Activated CD8-positive, alpha-beta memory T cell treated with anti-CD3 and anti-CD28 coated beads for 48 hours (primary cell): Measurements from ENCODE around the gene DNAI2.
"Not testable (repeated sequence)": the region's sequence is repeated elsewhere in the genome, so short reads cannot be mapped to it uniquely, and the experiment has no call there.

ENCODE experiments used
- DNase-seq, 3 experiments: peaks; one replicate each; pipeline ENCODE4 v3.0.0-alpha.2; 2020; ENCODE audit warnings: low read depth in 2 of 3, low spot score in 2 of 3

DNAI2 gene

DNA sequence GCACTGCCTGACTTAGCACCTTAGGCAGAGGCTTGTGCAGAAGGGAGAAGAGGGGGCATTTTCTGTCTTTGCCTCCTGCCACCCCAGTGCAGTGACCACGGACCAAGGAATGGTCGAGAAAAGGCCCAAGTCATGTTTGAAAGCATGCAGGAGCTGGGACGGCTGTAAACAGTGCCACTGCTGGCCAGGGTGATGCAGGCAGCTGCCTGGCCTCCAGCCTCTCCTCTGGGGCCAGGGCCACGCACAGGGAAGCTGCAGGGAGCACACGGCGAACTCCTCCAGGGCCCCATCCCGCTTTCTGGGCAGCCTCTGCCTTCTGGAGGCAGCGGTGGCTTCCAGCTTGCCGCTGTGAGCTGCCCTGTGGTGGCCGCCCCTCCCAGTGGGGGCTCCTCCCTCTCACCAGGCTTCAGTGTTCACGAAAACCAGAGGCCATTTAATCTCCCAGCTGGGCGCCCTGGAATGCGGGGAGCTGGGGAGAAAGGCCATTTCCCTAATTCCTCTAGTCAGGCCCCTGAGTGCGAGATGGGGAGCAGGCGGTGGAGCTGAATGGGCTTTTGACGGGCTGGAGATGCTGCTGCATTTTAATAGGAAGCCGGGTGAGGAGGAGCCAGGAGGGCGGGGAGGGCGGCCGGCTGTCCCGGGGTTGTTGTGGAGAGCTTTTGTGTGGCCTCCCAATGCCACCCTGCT is 28.7 kb upstream of the DNAI2 start:
- no peak for DNase-seq

DNA sequence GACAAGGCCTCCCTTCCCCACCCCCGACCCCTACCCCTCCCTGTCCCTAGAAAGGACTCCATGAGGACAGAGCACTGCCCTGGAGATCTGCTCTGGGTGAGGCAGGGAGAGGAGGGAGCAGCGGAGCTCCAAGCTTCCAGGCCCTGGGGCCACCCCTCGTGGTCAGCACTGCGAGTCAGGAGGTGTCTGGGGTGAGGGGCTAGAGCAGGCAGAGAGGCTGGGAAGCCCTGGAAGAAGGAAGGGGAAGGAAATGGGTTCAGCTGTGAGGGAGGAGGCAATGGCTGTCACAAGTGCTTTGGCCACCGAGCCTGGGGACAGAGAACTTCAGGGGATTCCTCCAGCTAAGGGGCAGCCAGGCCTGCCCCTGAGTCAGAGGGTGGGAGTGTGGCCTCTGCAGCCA is 28.2 kb upstream of the DNAI2 start:
- DNase-seq, result no peak

DNA sequence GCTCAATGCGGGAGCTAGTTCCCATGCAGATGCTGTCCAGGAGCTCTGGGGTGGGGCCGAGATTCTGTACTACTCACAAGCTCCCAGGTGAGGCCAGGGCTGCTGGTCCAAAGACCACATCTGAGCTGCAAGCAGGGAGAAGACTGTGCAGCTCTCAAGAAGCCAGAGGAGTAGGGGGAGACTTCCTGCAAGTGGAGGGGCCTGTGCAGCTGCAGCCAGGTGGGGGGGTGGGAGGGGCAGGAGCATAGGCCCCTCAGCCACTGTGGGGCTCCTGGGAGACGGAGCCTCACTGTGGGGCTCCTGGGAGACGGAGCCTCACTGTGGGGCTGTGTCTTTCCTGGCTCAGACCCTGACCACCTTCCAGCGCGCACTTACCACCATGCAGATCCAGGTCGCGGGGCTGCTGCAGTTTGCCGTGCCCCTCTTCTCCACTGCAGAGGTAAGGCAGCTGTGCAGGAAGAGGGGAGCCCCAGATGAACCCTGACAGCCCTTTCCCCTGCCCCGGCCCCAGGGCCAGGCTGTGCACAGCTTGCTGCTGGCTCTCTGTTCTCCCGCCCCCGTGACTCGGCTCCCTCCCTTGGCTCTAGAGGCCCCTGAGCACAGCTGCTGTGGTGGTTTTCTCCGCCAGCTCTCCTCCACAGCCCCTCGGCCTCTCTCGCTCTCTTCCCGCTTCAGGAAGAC is 24.3 kb upstream of the DNAI2 start:
- no peak for DNase-seq

DNA sequence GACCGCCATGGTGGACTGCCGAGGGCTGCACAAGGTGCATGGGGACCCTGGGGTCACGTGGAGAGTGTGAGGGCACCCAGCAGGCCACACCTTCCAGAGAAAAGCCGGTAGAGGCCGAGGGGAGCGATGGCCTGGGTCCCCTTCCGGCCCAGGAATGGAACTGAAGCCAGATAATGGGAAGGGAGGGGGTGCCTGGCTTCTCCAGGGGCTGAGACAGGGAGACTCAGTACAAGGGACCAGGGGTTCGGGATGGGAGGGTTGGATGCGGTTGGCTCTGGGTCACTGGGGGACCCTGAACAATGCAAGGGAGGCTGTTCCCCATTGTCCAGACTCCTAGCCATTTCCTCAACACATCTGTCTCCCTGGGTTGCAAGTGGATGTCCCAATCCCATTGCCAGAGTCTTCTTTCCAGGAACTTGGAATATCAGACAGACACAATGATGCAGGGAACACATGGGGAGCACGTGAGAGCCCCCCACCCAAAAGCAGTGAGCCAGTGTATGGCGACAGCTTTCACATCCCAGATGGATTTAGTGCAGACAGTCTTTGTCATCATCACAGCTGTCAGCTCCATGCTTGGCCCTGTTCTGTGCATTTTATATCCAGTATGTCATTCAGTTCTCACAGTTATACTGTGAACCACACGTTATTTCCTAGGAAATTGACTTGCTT is 23.6 kb upstream of the DNAI2 start:
- no peak for DNase-seq

GRCh38 chr17:74251051-74251450 is 23.0 kb upstream of the DNAI2 start:
- no peak for DNase-seq

DNA sequence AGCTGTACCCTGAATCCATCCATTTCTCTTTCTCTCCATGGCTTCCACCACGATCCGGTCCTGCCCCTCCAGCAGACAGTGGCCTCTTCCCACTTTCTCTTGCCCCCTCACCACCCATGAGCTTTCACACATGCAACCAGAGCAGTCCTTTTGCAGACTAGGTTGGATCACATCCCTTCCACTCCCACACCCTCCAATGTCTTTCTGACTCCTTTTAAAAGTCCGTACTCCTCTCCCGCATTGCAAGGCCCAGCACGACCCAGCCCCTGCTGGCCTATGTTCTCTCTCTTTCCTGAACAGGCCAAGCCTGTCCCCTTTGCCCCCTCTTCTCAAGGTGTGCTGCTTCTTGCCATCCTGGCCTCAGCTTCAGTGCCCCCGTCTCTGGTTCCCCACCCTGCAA is 22.5 kb upstream of the DNAI2 start:
- no peak for DNase-seq

DNA sequence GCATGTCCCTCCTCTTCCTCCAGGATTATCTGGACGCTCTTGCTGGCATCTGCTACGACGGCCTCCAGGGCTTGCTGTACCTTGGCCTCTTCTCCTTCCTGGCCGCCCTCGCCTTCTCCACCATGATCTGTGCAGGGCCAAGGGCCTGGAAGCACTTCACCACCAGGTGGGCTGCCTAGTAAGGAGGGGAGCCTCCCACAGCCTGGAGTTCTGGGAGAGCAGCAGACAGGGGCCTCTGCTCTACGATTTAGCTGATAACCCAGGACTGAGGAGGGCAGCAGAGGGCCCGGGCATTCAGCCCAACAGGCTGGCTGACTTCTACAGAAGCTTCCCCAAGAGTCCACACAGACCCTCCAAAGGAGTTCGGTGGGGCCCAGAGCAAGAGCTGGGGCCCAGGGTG is 21.8 kb upstream of the DNAI2 start:
- DNase-seq, result no peak

GRCh38 chr17:74253036-74253435 is 21.0 kb upstream of the DNAI2 start:
- DNase-seq, result no peak

- DNase-seq, result no peak
Measured at GRCh38 chr17:74257311-74257710, 16.7 kb upstream of the DNAI2 start.

DNA sequence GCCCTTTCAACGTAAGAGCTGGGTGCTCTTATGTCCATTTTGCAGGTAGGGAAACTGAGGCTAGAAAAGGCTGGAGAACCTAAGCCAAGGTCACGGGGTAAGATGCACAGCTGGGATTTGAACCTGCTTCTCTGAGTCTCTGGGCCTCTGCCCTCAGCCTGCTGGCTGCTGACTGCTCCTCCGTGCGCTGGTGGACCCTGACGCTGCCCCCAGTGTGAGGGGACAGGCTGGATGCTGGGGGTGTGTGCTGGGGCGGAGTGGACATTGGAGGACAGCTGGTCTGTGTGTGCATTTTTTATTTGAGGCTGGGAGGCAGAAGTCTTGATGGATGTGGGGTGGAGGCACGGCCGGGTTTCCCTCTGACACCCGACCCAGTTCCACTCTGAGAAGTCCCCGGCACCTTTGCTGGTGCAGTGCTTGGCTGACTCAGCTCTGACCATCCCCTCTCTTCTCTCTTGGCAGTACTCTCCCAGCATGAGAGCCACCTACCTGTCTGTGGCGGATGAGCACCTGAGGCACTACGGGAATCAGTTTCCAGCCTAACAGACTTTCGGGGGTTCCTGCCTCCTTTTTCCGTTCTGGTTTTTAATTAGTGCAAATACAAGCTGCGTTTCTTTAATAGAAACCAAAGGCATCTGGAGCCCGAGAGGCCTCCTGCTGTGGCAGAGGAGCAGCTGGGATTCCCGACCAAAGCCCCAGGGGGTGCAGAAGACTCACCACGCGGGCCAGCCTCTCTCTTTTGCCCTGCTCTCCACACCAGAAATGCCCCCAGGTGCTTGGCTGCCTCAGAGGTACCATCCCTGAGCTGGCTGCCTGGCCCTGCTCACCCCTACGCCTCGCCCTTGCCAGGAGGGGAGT is 14.1 kb upstream of the DNAI2 start:
- DNase-seq, result no peak

DNA sequence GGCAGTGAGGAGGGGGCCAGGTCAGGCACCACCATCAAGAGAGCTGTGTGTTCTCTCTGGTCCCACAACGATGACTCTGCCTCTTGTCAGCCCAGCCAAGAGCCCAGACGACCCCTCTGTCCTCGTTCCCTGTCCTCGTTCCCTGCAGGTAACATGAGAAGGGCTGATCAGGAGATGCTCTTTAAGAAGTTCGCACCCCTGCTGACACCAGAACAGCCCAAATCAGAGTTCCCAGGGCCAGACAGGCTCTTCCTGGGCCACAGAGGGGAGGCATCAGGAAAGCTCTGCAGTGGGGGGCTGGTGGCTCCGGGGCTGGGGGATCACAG is 13.5 kb upstream of the DNAI2 start:
- DNase-seq, result no peak

DNA sequence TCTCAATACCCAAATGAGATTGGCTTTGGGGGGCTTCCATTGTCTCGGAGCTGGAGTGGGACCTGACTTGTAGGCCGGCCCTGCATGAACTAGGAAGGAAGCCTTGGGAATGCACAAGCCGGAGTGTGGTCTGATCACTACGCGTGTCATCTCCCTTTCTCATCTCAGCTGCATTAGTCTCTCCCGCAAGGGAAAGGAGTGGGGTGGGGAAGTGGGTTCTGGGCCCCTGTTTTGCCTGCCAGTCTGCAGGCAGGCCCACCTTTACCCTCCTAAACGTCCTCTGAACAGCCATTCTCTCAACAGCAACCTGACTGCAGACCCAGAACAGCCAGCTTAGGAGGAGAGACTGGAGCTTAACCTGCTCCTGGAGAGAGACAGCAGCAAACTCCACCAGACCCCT is 11.4 kb upstream of the DNAI2 start:
- DNase-seq, result no peak

GRCh38 chr17:74267054-74267453 is 7.0 kb upstream of the DNAI2 start:
- not testable (repeated sequence) for DNase-seq

DNA sequence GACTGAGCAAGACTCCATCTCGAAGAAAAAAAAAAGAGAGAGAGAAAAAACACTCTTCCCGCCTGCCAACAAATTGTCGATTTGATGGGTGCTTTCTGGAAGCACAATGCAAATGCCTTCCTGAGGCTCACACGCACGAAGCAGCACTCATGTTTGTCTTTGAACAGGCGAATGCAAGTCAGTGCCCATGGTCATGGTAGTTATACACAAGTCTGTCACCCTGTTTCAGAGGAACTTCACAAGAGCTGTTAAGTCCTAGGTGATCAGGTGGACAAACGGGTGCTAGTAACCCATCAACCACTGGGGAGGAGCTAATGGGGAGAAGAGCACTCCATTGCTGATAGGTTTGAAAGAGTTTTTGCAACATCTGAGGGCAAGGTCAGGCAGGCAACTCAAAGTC is 6.5 kb upstream of the DNAI2 start:
- no peak for DNase-seq

GRCh38 chr17:74267987-74268499 is 6.0 kb upstream of the DNAI2 start:
- DNase-seq, result no peak

- no peak for DNase-seq
Measured at GRCh38 chr17:74268558-74268957, 5.5 kb upstream of the DNAI2 start.

- DNase-seq, result no peak
Measured at GRCh38 chr17:74270333-74270732, 3.7 kb upstream of the DNAI2 start.

DNA sequence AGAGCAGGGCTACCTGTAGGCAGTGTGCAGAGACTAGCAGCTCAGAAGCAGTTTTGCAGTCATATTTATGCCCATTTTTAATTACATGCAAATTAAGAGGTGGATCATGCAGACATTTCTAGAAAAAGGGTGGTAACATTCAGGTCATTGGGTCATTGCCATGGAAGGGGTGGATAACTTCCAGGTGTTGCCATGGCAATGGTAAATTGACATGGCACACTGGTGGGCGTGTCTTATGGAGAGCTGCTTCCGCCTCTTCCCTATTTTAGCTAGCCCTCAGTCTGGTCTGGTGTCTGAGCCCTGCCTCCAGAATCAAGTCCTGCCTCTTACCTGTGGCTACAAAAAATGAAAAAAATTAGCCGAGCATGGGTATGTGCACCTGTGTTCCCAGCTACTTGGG is 2.8 kb upstream of the DNAI2 start:
- no peak for DNase-seq

GRCh38 chr17:74271901-74272561 is 2.0 kb upstream of the DNAI2 start:
- no peak for DNase-seq

- DNase-seq, result no peak
Measured at GRCh38 chr17:74272731-74273201, 1.3 kb upstream of the DNAI2 start.
